ENCODE measurements around the gene NLK. TPM values are rescaled to one million over a fixed set of nuclear protein-coding genes. Genes with fewer than 3 reads are reported as not detected.

The NLK gene
- total and polyA plus RNA-seq, 2 of the 13 experiments (the other 11 are each of a cell fraction or from before 2014, with no cell fraction given), result 13.4 to 14.6 TPM

DNA sequence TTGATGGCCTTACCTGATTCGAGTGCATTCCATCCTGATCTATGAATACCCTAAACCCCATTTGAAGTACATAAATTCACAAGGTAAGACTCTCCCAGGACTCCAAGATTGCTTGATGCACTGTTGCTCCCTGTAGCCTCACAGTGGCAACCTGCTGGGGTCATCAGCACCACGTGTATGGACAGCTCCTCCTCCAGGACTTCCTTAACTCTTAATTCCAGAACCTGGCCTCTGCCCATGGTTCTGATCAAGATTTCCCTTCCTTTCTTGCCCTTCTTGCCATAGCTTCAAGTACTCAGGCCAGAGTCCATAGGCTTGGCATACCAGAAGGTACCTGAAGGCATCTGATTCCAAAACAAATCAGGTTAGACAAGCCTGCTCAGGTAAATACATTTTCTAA lies 34.0 kb upstream of the NLK start (continued):
- no peak for TF ChIP-seq NONO (IDR thresholded peaks at IDR 0.05)
- no peak for TF ChIP-seq NONO (CRISPR knock-in tag; conservative IDR thresholded peaks at IDR 0.05)
- no peak for TF ChIP-seq SNRNP70 (IDR thresholded peaks at IDR 0.05; ENCODE audit: low read depth, low read length)
- TF ChIP-seq HHEX (CRISPR knock-in tag; IDR thresholded peaks at IDR 0.05), result no peak
- TF ChIP-seq ZNF839 (CRISPR knock-in tag; IDR thresholded peaks at IDR 0.05; ENCODE audit: borderline replicate concordance), result no peak
- TF ChIP-seq ZNF101 (CRISPR knock-in tag; IDR thresholded peaks at IDR 0.05; ENCODE audit: borderline replicate concordance, low read depth), result no peak
- TF ChIP-seq ZNF598 (CRISPR knock-in tag; IDR thresholded peaks at IDR 0.05; ENCODE audit: borderline replicate concordance), result no peak
- TF ChIP-seq ZSCAN21 (CRISPR knock-in tag; IDR thresholded peaks at IDR 0.05; ENCODE audit: borderline replicate concordance), result no peak
- TF ChIP-seq NFE2L2 (IDR thresholded peaks at IDR 0.05; ENCODE audit: low read length), result no peak
- TF ChIP-seq POLR2AphosphoS2 (IDR thresholded peaks at IDR 0.05; ENCODE audit: low read depth, low read length), result no peak
- no peak for TF ChIP-seq YEATS4 (CRISPR knock-in tag; IDR thresholded peaks at IDR 0.05; ENCODE audit: borderline replicate concordance)
- TF ChIP-seq TOE1 (CRISPR knock-in tag; IDR thresholded peaks at IDR 0.05), result no peak
- TF ChIP-seq MIER2 (CRISPR knock-in tag; IDR thresholded peaks at IDR 0.05), result peak; percentile 99
- TF ChIP-seq GZF1 (CRISPR knock-in tag; IDR thresholded peaks at IDR 0.05), result no peak
- no peak; the same call in 1 of the 2 replicates for TF ChIP-seq ZNF614 (CRISPR knock-in tag; IDR thresholded peaks at IDR 0.05; ENCODE audit: borderline replicate concordance)
- no peak for TF ChIP-seq BHLHE40 (IDR thresholded peaks at IDR 0.05; ENCODE audit: low read length)
- TF ChIP-seq ZNF282 (IDR thresholded peaks at IDR 0.05; ENCODE audit: partially characterized antibody), result no peak
- TF ChIP-seq ZNF558 (CRISPR knock-in tag; IDR thresholded peaks at IDR 0.05; ENCODE audit: borderline replicate concordance), result no peak
- TF ChIP-seq, protein P1, sequence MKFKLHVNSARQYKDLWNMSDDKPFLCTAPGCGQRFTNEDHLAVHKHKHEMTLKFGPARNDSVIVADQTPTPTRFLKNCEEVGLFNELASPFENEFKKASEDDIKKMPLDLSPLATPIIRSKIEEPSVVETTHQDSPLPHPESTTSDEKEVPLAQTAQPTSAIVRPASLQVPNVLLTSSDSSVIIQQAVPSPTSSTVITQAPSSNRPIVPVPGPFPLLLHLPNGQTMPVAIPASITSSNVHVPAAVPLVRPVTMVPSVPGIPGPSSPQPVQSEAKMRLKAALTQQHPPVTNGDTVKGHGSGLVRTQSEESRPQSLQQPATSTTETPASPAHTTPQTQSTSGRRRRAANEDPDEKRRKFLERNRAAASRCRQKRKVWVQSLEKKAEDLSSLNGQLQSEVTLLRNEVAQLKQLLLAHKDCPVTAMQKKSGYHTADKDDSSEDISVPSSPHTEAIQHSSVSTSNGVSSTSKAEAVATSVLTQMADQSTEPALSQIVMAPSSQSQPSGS (CRISPR knock-in tag; IDR thresholded peaks at IDR 0.05), result 0 out of 2 replicates have a peak, but pooled peaks have one; percentile 30
- TF ChIP-seq ZNF577 (CRISPR knock-in tag; IDR thresholded peaks at IDR 0.05; ENCODE audit: borderline replicate concordance, low read depth), result no peak
- no peak for TF ChIP-seq KDM6A (CRISPR knock-in tag; IDR thresholded peaks at IDR 0.05; ENCODE audit: low read depth)
- TF ChIP-seq, protein P2, sequence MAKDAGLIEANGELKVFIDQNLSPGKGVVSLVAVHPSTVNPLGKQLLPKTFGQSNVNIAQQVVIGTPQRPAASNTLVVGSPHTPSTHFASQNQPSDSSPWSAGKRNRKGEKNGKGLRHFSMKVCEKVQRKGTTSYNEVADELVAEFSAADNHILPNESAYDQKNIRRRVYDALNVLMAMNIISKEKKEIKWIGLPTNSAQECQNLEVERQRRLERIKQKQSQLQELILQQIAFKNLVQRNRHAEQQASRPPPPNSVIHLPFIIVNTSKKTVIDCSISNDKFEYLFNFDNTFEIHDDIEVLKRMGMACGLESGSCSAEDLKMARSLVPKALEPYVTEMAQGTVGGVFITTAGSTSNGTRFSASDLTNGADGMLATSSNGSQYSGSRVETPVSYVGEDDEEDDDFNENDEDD (CRISPR knock-in tag; IDR thresholded peaks at IDR 0.05; ENCODE audit: borderline replicate concordance), result no peak
- TF ChIP-seq NKX3-1 (CRISPR knock-in tag; IDR thresholded peaks at IDR 0.05), result peak; percentile 69; the same call in 1 of the 2 replicates
- 0 out of 2 replicates have a peak, but pooled peaks have one; percentile 33 for TF ChIP-seq HES4 (CRISPR knock-in tag; IDR thresholded peaks at IDR 0.05; ENCODE audit: borderline replicate concordance)
- TF ChIP-seq ATF7 (IDR thresholded peaks at IDR 0.05), result no peak
- TF ChIP-seq ATF7 (CRISPR knock-in tag; IDR thresholded peaks at IDR 0.05), result no peak
- TF ChIP-seq, protein P3, sequence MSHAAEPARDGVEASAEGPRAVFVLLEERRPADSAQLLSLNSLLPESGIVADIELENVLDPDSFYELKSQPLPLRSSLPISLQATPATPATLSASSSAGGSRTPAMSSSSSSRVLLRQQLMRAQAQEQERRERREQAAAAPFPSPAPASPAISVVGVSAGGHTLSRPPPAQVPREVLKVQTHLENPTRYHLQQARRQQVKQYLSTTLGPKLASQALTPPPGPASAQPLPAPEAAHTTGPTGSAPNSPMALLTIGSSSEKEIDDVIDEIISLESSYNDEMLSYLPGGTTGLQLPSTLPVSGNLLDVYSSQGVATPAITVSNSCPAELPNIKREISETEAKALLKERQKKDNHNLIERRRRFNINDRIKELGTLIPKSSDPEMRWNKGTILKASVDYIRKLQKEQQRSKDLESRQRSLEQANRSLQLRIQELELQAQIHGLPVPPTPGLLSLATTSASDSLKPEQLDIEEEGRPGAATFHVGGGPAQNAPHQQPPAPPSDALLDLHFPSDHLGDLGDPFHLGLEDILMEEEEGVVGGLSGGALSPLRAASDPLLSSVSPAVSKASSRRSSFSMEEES (CRISPR knock-in tag; IDR thresholded peaks at IDR 0.05), result 0 out of 2 replicates have a peak, but pooled peaks have one; percentile 48
- TF ChIP-seq GPN1 (CRISPR knock-in tag; IDR thresholded peaks at IDR 0.05; ENCODE audit: borderline replicate concordance), result no peak
- no peak for TF ChIP-seq SAFB2 (CRISPR knock-in tag; IDR thresholded peaks at IDR 0.05; ENCODE audit: borderline replicate concordance, low read depth)
- TF ChIP-seq ZNF180 (CRISPR knock-in tag; IDR thresholded peaks at IDR 0.05; ENCODE audit: borderline replicate concordance, low read depth), result no peak
- TF ChIP-seq ZNF205 (CRISPR knock-in tag; IDR thresholded peaks at IDR 0.05), result 0 out of 2 replicates have a peak, but pooled peaks have one; percentile 23
